Gastrocnemius medialis (tissue), 4 donors: ENCODE results near the gene HEATR3. TPM values are rescaled to one million over a fixed set of nuclear protein-coding genes. Genes with fewer than 3 reads are reported as not detected.

Experiments
- ATAC-seq, 2 donors: fragments of 150-250 bp; one replicate each; pipeline ENCODE4 v1.9.1; 2016
- DNase-seq, 2 donors: peaks; one replicate each; pipeline ENCODE4 v3.0.0-alpha.2; 2019
- H3K27ac ChIP-seq, 4 donors: fragments of 200-600 bp; sonication (generic); 1 replicate in 1 of 4; 2 replicates in 3 of 4; pipeline ENCODE4 v1.5.1; 2016 to 2018; ENCODE audit warnings: mild to moderate bottlenecking in 2 of 4, moderate library complexity in 1 of 4
- H3K27me3 ChIP-seq, 3 donors: fragments of 200-600 bp; sonication (generic) in 2 of 3; 1 replicate in 1 of 3; 2 replicates in 2 of 3; pipeline versions ENCODE4 v1.5.1 to v1.6.0; 2016 to 2019; ENCODE audit warnings: mild to moderate bottlenecking in 1 of 3, moderate library complexity in 1 of 3
- H3K36me3 ChIP-seq, 2 donors: fragments of 200-600 bp; sonication (generic) in 1 of 2; one replicate each; pipeline ENCODE4 v1.5.1; 2017 to 2018
- H3K4me1 ChIP-seq, 2 donors: fragments of 200-600 bp; sonication (generic) in 1 of 2; one replicate each; pipeline ENCODE4 v1.5.1; 2016 to 2017; ENCODE audit warnings: mild to moderate bottlenecking in 2 of 2
- H3K4me3 ChIP-seq, 4 donors: fragments of 200-600 bp; sonication (generic) in 3 of 4; 1 replicate in 1 of 4; 2 replicates in 3 of 4; pipeline ENCODE4 v1.5.1; 2016 to 2019; ENCODE audit warnings: mild to moderate bottlenecking in 2 of 4
- H3K9me3 ChIP-seq, 3 donors: fragments of 200-600 bp; sonication (generic) in 2 of 3; 1 replicate in 1 of 3; 2 replicates in 2 of 3; pipeline ENCODE4 v1.5.1; 2016 to 2019
- CTCF ChIP-seq, 5 experiments: fragments of 450-650 bp in 3 of 5; fragments of 200-600 bp in 2 of 5; sonication (generic) in 2 of 5; IDR thresholded peaks in 4 of 5; conservative IDR thresholded peaks in 1 of 5; 1 replicate in 4 of 5; 2 replicates in 1 of 5; pipeline ENCODE4 v1.5.1; 2016 to 2019; ENCODE audit warnings: antibody characterized with exemption in 5 of 5, mild to moderate bottlenecking in 3 of 5, moderate library complexity in 3 of 5
- POLR2A ChIP-seq, 2 donors: fragments of 450-650 bp; IDR thresholded peaks; one replicate each; pipeline ENCODE4 v1.6.1; 2017; ENCODE audit warnings: antibody characterized with exemption in 2 of 2, mild to moderate bottlenecking in 2 of 2, moderate library complexity in 2 of 2
- in situ Hi-C, 4 donors: fragments of 200-750 bp; cut with MboI; loops; one replicate each; pipeline versions ENCODE4 v1.15.0 to v1.8.0; 2017; ENCODE audit warnings: low sequenced_read_pairs in 4 of 4
- intact Hi-C: fragments of 100-400 bp; cut with DNase I; formaldehyde crosslinking; loops from one replicate; pipeline ENCODE4 v1.15.1; 2023; ENCODE audit warnings: low total_unique reads
- total RNA-seq, 4 donors: library from RNA; depleted of rRNA; stranded (reverse); fragments of >200 nt; gene quantifications; one replicate each; pipeline versions ENCODE4 v1.1.0 to v1.2.3, GENCODE V29; 2016

HEATR3 gene
- total RNA-seq, 4 donors from 2014 or later = 13.1 to 25.8 (median 14.2) TPM

DNA sequence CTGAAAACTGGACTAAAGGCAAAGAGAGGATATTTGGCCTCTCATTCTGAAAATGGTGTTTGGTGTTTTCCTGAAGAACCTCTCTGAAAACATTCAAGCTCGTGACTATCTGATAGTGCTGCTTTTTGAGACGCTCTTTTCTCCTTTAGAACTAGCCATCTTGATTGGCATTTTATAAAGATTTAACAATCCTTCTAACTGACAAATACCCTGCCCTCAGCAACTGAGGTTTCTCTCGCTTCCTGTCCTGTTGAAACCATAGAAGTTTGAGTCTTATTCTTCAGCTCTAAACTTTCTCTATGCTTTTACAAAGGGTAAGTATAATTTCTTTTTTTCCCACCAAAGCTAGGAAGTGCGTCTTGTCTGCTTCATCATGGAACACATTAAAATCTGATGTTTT lies 27.5 kb upstream of the HEATR3 start:
- H3K9me3 ChIP-seq = no peaks in the 10 kb centered on the region
- no peaks in the 10 kb centered on the region for H3K27me3 ChIP-seq
- peak overlapping the region in 1 of 4 donors; percentile 21 for H3K27ac ChIP-seq
- no peak overlapping the region for H3K4me3 ChIP-seq
- no peaks in the 10 kb centered on the region for H3K4me1 ChIP-seq
- no peak for ATAC-seq
- in situ Hi-C loops (loop anchor here in 2 of 4 donors (10.0 to 25.0 kb wide), 2 partner anchors 324 to 627 kb away; partner anchors contain the start of gene BRD7 (in 1 of the 2)), intact Hi-C loops (no loop called here)
- no peak for TF ChIP-seq CTCF (IDR thresholded peaks at IDR 0.05 in 4 of 5, conservative IDR thresholded peaks at IDR 0.05 in 1 of 5)
- TF ChIP-seq POLR2A (IDR thresholded peaks at IDR 0.05) = no peak
- DNase-seq = no peak
- H3K36me3 ChIP-seq = peaks cover 0 to 31% of the 10 kb centered on the region in 2 donors

DNA sequence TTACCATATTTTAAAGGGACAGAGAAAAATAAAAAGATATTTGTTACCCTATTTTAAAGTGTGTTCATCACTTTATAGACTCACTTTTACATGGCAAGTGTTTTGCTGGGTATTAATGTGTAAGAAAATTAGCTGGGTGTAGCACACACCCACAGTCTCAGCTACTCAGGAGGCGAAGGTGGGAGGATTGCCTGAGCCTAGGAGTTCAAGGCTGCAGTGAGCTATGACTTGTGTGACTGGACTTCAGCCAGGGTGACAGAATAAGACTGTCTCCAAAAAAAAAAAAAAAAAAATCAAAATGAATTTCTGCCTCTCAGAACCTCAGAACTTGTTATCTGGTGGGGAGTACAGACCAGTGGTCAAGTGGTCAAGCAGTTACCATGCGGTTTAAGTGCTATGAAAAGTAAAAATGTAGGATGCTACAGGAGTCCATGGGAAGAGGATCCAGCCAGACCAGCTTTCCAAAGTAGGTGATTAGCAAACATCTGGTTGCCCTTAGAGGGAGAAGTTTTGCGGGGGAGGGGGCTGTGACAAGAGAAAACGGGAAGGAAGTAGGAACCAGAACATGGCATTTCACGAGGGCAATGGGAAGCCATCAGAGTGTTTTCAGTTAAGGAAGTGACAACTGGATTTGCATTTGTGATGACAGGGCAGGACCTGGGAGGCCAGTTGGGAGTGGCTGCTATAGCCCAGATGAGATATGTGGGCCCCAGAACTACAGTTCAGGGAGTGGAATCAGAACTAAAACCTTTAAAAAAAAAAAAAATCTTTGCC lies 26.8 kb upstream of the HEATR3 start:
- in situ Hi-C loops = loop anchor here in 2 of 4 donors (10.0 to 25.0 kb wide), 2 partner anchors 323 to 626 kb away; partner anchors contain the start of gene BRD7 (in 1 of the 2)
- Histone ChIP-seq H3K9me3 (no peaks in the 10 kb centered on the region), H3K27ac (peak overlapping the region in 1 of 4 donors; percentile 21), H3K4me1 (no peaks in the 10 kb centered on the region), H3K4me3 (no peak overlapping the region), H3K36me3 (peaks cover 0 to 24% of the 10 kb centered on the region in 2 donors), H3K27me3 (no peaks in the 10 kb centered on the region)
- TF ChIP-seq CTCF (IDR thresholded peaks at IDR 0.05 in 4 of 5, conservative IDR thresholded peaks at IDR 0.05 in 1 of 5) (no peak), POLR2A (IDR thresholded peaks at IDR 0.05) (no peak)
- intact Hi-C loops = no loop called here
- ATAC-seq (no peak), DNase-seq (peak; percentile 24 to 48)

DNA sequence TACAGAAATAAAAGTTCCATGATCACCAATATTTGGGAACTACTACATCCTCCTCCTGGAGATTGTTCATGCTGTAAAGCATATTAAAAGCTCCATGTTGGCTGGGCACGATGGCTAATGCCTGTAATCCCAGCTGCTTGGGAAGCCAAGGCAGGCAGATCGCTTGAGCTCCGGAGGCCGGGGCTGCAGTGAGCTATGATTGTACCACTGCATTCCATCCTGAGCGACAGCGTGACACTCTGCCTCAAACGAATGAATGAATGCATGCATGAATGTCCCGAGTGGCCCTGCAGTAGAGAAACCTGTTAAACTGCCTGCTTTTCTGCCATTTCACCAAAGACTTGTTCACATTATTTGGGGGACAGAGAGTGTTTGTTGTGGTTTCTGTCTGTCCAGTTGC lies 25.8 kb upstream of the HEATR3 start:
- Histone ChIP-seq H3K36me3 (peaks cover 0 to 13% of the 10 kb centered on the region in 2 donors), H3K9me3 (no peaks in the 10 kb centered on the region), H3K27me3 (peaks cover 0 to 9% (median 0%) of the 10 kb centered on the region in 3 donors), H3K4me3 (no peak overlapping the region), H3K4me1 (no peaks in the 10 kb centered on the region), H3K27ac (no peak overlapping the region)
- ATAC-seq (no peak), DNase-seq (no peak)
- in situ Hi-C loops (loop anchor here in 1 of 4 donors (25.0 kb wide), 1 partner anchor 322 kb away; the partner anchor contains the start of gene BRD7), intact Hi-C loops (no loop called here)
- TF ChIP-seq POLR2A (IDR thresholded peaks at IDR 0.05) (no peak), CTCF (IDR thresholded peaks at IDR 0.05 in 4 of 5, conservative IDR thresholded peaks at IDR 0.05 in 1 of 5) (no peak)

DNA sequence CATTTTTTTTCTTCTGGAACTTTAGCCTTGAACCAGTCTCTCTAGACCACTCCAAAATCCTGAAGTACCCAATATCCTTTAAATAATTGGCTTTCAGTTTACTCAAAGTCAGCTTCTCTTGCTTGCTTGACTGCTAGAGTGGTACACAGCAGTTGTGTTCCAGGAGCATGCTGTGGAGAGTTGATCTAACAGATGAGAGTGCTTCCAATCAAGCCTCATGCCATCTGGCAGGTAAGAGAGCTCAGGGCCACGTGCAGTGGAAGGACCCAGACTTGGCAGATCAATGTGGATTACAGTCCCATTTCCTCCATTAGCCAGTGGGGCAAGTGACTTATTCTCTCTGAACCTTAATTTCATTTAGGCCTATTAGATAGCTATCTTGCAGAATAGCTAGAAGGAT lies 25.1 kb upstream of the HEATR3 start:
- no peaks in the 10 kb centered on the region for H3K4me1 ChIP-seq
- TF ChIP-seq POLR2A (IDR thresholded peaks at IDR 0.05) (no peak), CTCF (IDR thresholded peaks at IDR 0.05 in 4 of 5, conservative IDR thresholded peaks at IDR 0.05 in 1 of 5) (no peak)
- H3K36me3 ChIP-seq = peaks cover 0 to 6% of the 10 kb centered on the region in 2 donors
- H3K9me3 ChIP-seq = no peaks in the 10 kb centered on the region
- no peak overlapping the region for H3K4me3 ChIP-seq
- DNase-seq = no peak
- H3K27me3 ChIP-seq = peaks cover 0 to 9% (median 0%) of the 10 kb centered on the region in 3 donors
- in situ Hi-C loops (loop anchor here in 1 of 4 donors (25.0 kb wide), 1 partner anchor 322 kb away; the partner anchor contains the start of gene BRD7), intact Hi-C loops (no loop called here)
- H3K27ac ChIP-seq = no peak overlapping the region
- no peak for ATAC-seq
